HPDE6-E6E7 (cell line): ENCODE results near the gene PHACTR3.

Experiments used
- DNase-seq: peaks from one replicate; pipeline ENCODE4 v3.0.0; 2011; ENCODE audit warnings: missing footprints; ENCODE audit errors: extremely low spot score

Gene PHACTR3

GRCh38 chr20:59620860-59621505 is 16.6 kb downstream of the PHACTR3 start:
- DNase-seq: no peak

DNA sequence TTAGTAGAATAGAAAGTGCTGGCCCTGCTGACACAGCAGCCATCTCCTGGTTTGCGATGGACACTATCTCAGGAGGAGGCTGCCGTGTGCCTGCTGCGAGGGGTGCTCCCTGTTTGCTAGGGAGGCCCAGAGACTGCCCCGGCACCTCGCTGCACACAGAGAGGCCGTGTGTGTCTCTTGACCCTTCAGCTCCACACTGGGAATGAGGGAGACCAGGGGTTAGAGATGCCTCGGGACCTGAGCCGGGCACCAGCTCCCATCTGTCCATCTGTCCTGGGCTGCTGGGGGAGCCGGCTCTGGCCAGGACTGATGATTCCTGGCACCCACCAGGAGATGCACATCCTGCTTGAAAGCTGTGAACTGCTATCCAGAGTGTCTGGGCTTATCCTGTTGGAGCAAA is 18.2 kb downstream of the PHACTR3 start:
- DNase-seq: no peak

- no peak for DNase-seq
These were observed 18.8 kb downstream of the PHACTR3 start for GRCh38 chr20:59623133-59623532.

DNA sequence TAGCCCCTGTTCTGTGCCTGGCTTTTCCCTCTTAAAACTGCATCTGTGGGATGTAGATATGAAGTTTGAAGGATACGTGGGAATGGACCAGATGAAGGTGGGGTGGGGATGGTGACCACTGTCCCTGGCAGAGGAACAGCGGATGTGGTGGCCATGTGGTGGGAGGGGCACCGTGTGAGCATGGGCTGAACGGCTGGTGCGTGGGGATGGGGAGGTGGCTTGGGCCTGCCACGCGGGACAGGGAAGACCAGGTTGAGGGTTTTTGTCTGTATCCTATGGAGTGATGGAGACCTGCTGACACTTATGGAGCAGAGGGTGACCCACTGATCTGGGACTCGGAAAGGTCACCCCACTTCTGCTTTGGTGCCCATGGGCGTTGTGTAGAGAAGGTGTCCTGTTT is 19.2 kb downstream of the PHACTR3 start:
- no peak for DNase-seq

- DNase-seq: no peak
These were observed 20.1 kb downstream of the PHACTR3 start for GRCh38 chr20:59624401-59624800.

DNA sequence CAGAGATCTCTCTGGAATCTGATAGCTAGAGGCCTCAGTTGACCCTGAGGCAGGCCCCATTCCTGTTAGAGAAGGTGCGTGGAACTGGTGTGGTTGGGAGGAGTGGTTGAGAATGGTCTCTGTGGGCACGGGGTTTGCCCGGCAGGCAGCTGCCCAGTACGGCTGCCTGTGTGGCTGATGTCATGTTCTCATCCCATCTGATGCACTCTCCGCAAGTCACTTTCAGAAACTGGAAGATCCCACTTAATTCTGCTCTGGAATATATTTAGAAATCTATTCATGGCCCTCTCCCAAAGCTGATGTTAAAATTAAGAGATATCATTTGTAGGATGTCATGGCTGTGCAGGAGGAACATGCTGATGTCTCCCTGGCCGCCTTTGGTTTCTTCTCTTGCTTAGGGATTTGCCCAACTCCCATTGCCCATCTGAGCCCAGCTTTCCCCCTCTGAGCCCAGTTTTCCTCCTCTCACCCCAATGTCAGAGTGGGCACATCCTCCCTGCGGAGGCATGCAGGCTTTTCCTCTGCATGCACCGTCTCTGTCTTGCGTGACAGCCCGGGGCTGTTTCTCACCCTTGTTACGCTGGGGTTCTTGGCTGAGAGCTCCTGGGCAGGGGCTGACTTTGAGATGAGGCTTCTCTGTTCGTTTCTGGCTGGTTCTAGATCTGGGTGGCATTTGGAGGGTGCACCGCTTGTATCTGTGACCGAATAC is 21.0 kb downstream of the PHACTR3 start:
- DNase-seq: no peak

DNA sequence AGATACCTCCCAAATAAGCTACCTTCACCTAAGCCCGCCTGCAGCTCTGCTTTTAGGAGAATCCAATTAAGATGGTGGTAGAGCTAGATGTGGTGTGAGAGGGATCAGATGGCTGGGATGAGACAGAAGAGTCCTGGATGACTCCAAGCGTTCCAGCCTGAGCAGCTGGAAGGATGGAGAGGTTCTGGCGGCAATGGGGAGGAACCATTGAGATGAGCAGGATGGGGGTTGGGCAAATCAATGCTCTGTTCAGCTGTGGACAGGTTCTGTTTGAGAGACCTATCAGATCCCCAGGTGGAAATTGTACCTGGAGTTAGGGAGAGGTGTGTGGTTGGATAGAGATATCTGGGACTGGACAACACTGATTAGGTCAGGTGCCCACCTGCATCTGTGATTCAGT is 23.0 kb downstream of the PHACTR3 start:
- DNase-seq: no peak

DNA sequence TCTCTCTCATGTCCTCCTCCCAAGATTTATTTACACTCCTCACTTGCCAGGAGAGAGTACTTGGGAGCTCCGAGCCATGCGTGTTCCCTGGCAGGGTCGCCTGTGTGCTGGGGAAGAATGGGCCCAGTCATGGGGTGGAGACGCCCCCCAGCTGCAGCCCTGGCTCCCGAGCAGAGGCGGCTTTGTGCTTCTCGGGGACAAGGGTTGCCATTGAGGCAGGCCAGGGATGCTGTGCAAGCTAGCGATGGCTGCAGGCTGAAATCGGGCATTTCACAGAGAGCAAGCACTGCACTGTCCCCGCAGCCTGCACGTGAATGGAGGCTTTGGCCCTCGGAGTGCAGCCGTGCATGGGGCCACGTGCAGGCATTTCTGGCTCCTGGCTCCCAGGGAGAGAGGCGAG is 23.8 kb downstream of the PHACTR3 start:
- no peak for DNase-seq

GRCh38 chr20:59629141-59630045 is 25.1 kb downstream of the PHACTR3 start:
- DNase-seq: no peak

DNA sequence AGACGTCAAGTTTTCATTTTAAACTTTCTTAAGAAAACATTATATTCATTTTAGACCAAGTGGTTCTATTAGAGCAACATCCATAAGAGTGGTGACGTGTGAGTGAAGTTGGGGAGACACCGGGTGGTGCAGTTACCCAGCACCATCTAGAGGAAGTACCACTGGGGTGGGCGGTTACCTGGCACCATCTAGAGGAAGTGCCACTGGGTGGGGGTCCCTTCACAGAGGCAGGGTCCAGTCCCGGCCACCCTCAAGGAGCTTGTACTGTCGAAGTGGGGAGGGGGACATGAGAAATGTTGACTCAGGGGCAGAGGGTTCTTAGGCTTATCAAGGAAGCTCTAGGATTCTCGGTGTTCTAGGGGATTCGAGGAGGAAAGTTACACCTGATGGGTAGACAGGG is 26.2 kb downstream of the PHACTR3 start:
- DNase-seq: no peak

GRCh38 chr20:59631751-59632540 is 27.6 kb downstream of the PHACTR3 start:
- DNase-seq: no peak

- DNase-seq: no peak
These were observed 28.3 kb downstream of the PHACTR3 start for GRCh38 chr20:59632541-59633113.

DNA sequence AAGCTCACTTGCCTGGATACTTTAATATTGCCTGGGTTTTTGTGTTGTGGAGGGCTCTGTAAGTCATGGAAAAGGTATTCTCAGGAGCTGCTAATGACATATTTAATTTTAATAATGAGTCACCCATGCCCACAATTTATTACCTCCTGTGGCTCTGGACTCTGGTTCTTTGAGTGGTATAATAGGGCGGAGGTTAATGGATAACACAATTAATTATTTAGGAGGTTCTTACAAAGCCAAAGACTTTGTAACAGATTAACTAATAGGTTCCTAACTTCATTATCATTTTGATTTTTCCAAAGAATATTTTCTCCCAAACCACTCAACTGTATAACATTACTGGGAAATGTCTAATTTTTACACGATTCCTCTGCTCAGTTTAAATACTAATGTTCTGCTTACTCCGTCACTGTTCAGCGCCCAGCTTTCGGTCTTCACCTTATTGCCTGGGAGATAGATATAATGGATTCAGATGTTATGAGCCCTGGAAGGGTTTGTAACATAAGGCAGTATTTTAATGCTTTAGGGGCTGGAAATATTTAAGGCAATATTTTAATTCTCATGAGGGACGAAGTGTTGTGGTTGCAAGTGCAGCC is 29.4 kb downstream of the PHACTR3 start:
- no peak for DNase-seq

DNA sequence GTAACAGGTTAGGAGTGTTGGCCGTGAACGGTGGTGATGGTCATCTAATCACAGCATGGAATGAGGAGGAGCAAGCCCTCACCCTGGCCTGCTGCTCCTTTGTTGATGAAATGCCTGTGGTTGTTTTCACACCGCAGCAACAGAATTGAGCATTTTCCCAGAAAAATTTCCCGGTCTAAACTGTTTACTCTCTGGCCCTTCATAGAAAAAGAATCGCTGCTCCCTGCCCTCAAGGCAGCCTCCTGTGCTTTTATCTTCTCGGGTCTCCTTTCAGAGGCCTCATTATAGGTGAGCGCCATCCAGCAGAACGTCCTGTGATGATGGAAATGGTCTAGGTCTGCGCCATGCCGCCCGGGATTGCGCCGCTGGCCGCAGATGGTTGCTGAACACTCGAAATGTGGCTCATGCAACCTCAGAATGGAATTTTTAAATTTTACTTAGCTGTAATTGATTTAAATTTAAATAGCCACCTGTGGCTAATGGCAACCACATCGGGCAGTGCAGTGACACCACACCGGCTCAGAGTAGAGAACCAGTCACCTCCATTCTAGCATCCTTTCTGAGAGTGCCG is 30.2 kb downstream of the PHACTR3 start:
- DNase-seq: no peak

GRCh38 chr20:59636766-59637370 is 32.5 kb downstream of the PHACTR3 start:
- DNase-seq: no peak

GRCh38 chr20:59640267-59640666 is 35.9 kb downstream of the PHACTR3 start:
- DNase-seq: no peak

DNA sequence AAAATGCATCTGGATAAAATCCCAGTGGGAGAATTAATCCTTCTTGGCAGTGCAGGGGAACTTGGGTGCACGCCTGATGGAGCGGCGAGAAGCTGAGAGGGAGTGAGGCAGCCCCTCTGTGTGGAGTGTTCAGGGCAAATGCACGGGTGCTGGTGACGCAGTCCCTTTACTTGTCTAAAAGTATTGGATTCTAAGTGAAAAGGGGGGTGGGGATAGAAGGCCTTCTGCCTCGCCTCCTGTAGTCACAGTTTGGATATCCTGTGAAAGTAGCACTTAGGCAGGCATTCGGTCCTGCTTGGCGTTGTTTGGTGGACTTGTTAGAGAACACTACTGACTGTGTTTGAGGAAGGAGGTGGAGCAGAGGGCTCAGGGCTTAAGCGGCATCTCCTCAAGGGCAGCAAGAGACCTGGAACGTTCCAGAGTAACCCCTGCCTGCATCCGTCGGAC is 39.3 kb downstream of the PHACTR3 start:
- no peak for DNase-seq

- no peak for DNase-seq
These were observed 40.1 kb downstream of the PHACTR3 start for GRCh38 chr20:59644371-59644939.

- no peak for DNase-seq
These were observed 40.9 kb downstream of the PHACTR3 start for GRCh38 chr20:59645271-59645670.

GRCh38 chr20:59645761-59646171 is 41.4 kb downstream of the PHACTR3 start:
- DNase-seq: no peak
